Gastrocnemius medialis (tissue), 4 donors: ENCODE data around the gene PACS1. TPM values are rescaled to one million over a fixed set of nuclear protein-coding genes. Genes with fewer than 3 reads are reported as not detected.

Source experiments
- ATAC-seq, 2 donors: fragments of 150-250 bp; one replicate each; pipeline ENCODE4 v1.9.1; 2016
- DNase-seq, 2 donors: peaks; one replicate each; pipeline ENCODE4 v3.0.0-alpha.2; 2019
- H3K27ac ChIP-seq, 4 donors: fragments of 200-600 bp; sonication (generic); 1 replicate in 1 of 4; 2 replicates in 3 of 4; pipeline ENCODE4 v1.5.1; 2016 to 2018; ENCODE audit warnings: mild to moderate bottlenecking in 2 of 4, moderate library complexity in 1 of 4
- H3K27me3 ChIP-seq, 3 donors: fragments of 200-600 bp; sonication (generic) in 2 of 3; 1 replicate in 1 of 3; 2 replicates in 2 of 3; pipeline versions ENCODE4 v1.5.1 to v1.6.0; 2016 to 2019; ENCODE audit warnings: mild to moderate bottlenecking in 1 of 3, moderate library complexity in 1 of 3
- H3K36me3 ChIP-seq, 2 donors: fragments of 200-600 bp; sonication (generic) in 1 of 2; one replicate each; pipeline ENCODE4 v1.5.1; 2017 to 2018
- H3K4me1 ChIP-seq, 2 donors: fragments of 200-600 bp; sonication (generic) in 1 of 2; one replicate each; pipeline ENCODE4 v1.5.1; 2016 to 2017; ENCODE audit warnings: mild to moderate bottlenecking in 2 of 2
- H3K4me3 ChIP-seq, 4 donors: fragments of 200-600 bp; sonication (generic) in 3 of 4; 1 replicate in 1 of 4; 2 replicates in 3 of 4; pipeline ENCODE4 v1.5.1; 2016 to 2019; ENCODE audit warnings: mild to moderate bottlenecking in 2 of 4
- H3K9me3 ChIP-seq, 3 donors: fragments of 200-600 bp; sonication (generic) in 2 of 3; 1 replicate in 1 of 3; 2 replicates in 2 of 3; pipeline ENCODE4 v1.5.1; 2016 to 2019
- CTCF ChIP-seq, 5 experiments: fragments of 450-650 bp in 3 of 5; fragments of 200-600 bp in 2 of 5; sonication (generic) in 2 of 5; IDR thresholded peaks in 4 of 5; conservative IDR thresholded peaks in 1 of 5; 1 replicate in 4 of 5; 2 replicates in 1 of 5; pipeline ENCODE4 v1.5.1; 2016 to 2019; ENCODE audit warnings: antibody characterized with exemption in 5 of 5, mild to moderate bottlenecking in 3 of 5, moderate library complexity in 3 of 5
- POLR2A ChIP-seq, 2 donors: fragments of 450-650 bp; IDR thresholded peaks; one replicate each; pipeline ENCODE4 v1.6.1; 2017; ENCODE audit warnings: antibody characterized with exemption in 2 of 2, mild to moderate bottlenecking in 2 of 2, moderate library complexity in 2 of 2
- in situ Hi-C, 4 donors: fragments of 200-750 bp; cut with MboI; loops; one replicate each; pipeline versions ENCODE4 v1.15.0 to v1.8.0; 2017; ENCODE audit warnings: low sequenced_read_pairs in 4 of 4
- intact Hi-C: fragments of 100-400 bp; cut with DNase I; formaldehyde crosslinking; loops from one replicate; pipeline ENCODE4 v1.15.1; 2023; ENCODE audit warnings: low total_unique reads
- total RNA-seq, 4 donors: library from RNA; depleted of rRNA; stranded (reverse); fragments of >200 nt; gene quantifications; one replicate each; pipeline versions ENCODE4 v1.1.0 to v1.2.3, GENCODE V29; 2016

The PACS1 gene
- total RNA-seq, 4 donors from 2014 or later = 6.6 to 20.4 (median 16.9) TPM

DNA sequence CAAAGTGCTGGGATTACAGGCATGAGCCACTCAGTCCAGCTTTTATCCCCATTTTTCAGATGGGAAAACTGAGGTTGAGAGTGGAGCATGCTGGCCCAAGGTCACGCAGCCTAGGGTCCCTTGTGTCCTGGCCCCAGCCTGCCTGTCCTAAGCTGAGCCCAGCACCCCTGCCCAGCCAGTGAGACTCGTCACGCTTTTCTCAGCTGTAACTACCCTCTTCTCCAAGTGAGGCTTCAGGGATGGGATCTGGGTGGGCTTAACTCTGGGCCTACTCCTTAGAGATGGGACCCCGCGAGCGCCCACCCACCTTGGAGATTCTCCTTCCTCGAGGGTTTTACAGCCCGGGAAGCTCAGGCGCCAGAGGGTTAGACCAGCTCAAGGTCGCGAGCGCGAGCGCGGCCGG is 221.2 kb downstream of the PACS1 start:
- TF ChIP-seq POLR2A (IDR thresholded peaks at IDR 0.05) (no peak), CTCF (IDR thresholded peaks at IDR 0.05 in 4 of 5, conservative IDR thresholded peaks at IDR 0.05 in 1 of 5) (no peak)
- in situ Hi-C loops = no loop called here
- no peak for DNase-seq
- Histone ChIP-seq H3K9me3 (no peaks in the 10 kb centered on the region), H3K4me3 (peak overlapping the region in 2 of 4 donors; percentile 38 to 45), H3K36me3 (no peaks in the 10 kb centered on the region), H3K27me3 (peaks cover 14 to 25% (median 21%) of the 10 kb centered on the region in 3 donors), H3K27ac (no peak overlapping the region), H3K4me1 (peaks cover 16 to 28% of the 10 kb centered on the region in 2 donors)
- intact Hi-C loops = no loop called here
- no peak for ATAC-seq

DNA sequence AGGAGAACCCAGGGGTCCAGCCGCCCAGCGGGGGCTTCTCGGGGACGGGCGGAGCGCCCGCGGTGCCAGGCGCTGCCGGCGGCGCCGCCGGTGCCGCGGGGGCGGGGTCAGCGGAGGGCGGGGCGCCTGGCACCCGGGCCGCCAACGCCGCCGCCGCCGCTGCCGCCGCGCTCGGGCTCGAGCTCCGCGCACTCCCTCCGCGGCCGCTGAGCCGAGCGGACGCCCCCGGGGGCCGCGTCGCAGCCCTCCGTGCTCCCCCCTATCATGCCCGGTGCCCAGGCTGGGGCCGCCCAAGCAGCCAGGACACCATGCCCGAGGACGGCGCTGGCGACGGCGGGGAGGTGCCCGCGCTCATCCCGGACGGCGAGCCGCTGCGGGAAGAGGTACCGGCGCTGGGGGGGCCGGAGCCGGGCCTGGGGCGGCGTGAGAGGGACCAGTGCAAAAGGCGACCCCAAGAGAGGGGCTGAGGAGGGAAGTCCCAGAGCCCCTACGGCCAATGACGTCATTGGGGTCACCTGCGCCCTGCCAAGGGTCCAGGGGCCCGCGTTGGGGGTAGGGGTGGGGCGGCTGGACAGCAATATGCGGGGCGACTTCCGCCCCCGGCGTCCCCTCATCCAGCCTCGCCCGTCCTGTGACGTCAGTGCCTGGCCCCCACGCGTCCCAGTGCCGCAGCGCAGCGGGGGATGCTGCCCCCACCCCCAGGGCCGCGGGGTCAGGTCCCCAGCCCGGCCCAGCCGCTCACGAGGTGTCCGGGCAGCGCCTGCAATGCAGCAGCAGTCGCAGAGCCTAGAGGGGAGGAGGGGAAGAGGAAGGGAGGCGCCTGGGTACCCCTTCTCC is 221.9 kb downstream of the PACS1 start, which contains the start of gene TMEM151A:
TMEM151A (plus strand) TSS at position 189 of the 837 bp plus-strand sequence; CDS start at position 309, 120 bp downstream.
- H3K9me3 ChIP-seq = no peaks in the 10 kb centered on the region
- DNase-seq (no peak), ATAC-seq (no peak)
- H3K27me3 ChIP-seq = peaks cover 14 to 25% (median 21%) of the 10 kb centered on the region in 3 donors
- intact Hi-C loops = no loop called here
- no peaks in the 10 kb centered on the region for H3K36me3 ChIP-seq
- peaks cover 16 to 28% of the 10 kb centered on the region in 2 donors for H3K4me1 ChIP-seq
- TF ChIP-seq CTCF (IDR thresholded peaks at IDR 0.05 in 4 of 5, conservative IDR thresholded peaks at IDR 0.05 in 1 of 5) = no peak
- no peak for TF ChIP-seq POLR2A (IDR thresholded peaks at IDR 0.05)
- peak within 1 kb of the TSS; percentile 32 to 53 (median 48) for H3K4me3 ChIP-seq
- in situ Hi-C loops = no loop called here
- H3K27ac ChIP-seq = no peak within 1 kb of the TSS

DNA sequence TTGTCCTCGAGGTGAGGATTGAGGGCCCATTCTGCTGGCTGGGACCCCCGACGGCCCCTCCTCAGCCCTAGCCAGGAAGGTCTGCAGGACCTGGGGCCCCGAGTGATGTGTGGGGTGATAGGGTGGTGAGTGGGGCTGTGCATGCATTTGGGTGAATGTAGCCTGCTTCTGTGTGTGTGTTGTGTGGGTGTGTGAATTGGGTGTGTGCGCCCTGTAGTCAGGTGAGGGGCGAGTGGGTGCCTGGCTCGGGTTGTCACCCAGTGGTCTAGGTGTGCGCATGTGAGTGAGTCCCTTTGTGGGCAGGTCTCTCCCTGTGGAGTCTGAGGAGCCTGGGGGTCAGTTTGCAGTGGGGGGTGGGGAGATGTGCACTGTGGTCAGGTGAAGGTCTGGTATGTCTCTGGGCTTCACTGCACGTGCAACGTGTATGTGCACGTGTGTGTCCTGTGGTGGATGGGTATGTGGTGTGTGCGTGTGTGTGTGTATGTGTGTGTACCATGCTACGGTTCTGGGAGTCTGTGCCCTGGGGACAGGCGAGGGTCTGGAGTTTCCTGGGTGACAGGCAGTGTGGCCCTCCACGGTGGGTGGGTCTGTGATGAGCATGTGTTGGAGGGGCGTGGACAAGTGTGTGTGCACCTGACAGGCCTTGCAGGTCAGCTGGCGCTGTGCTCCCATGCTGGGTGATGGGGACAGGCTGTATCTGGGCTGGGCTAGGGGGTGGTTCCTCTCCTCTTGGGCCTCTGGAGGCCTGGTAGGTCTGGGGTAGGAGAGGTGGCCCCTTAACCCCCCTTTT is 222.7 kb downstream of the PACS1 start:
- H3K4me3 ChIP-seq = no peak overlapping the region

DNA sequence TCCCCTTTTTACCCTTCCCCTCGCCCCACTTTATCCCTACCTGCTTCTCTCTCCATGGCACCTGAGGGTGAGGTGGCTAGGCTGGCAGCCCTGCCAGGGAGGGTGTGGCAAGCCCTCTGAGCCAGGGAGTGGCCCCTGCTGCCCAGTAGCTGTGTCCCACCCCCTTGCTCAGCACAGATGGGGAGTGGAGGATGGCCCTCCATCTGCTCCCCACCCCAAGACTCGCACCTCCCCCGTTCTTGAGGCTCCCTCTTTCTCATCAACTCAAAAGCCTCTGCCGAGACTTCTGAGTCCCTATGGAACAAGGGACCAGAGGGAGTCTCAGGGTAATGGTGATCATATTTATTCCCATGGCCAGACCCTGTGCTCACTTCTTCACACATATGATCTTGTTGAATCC is 223.3 kb downstream of the PACS1 start:
- H3K4me3 ChIP-seq = no peak overlapping the region
- ATAC-seq = no peak
- TF ChIP-seq POLR2A (IDR thresholded peaks at IDR 0.05) (no peak), CTCF (IDR thresholded peaks at IDR 0.05 in 4 of 5, conservative IDR thresholded peaks at IDR 0.05 in 1 of 5) (no peak)
- H3K27ac ChIP-seq = no peak overlapping the region
- H3K9me3 ChIP-seq = no peaks in the 10 kb centered on the region
- no peak for DNase-seq
- intact Hi-C loops = no loop called here
- H3K4me1 ChIP-seq = peaks cover 8 to 15% of the 10 kb centered on the region in 2 donors
- H3K36me3 ChIP-seq = no peaks in the 10 kb centered on the region
- peaks cover 14 to 25% (median 21%) of the 10 kb centered on the region in 3 donors for H3K27me3 ChIP-seq
- in situ Hi-C loops = no loop called here

More for the DNA sequence above, 222.7 kb downstream of the PACS1 start:
- no peak for TF ChIP-seq POLR2A (IDR thresholded peaks at IDR 0.05)
- TF ChIP-seq CTCF (IDR thresholded peaks at IDR 0.05 in 4 of 5, conservative IDR thresholded peaks at IDR 0.05 in 1 of 5) = no peak
- Histone ChIP-seq H3K27ac (no peak overlapping the region), H3K27me3 (peaks cover 14 to 25% (median 21%) of the 10 kb centered on the region in 3 donors), H3K4me1 (peaks cover 14 to 21% of the 10 kb centered on the region in 2 donors), H3K36me3 (no peaks in the 10 kb centered on the region), H3K9me3 (no peaks in the 10 kb centered on the region)
- DNase-seq = no peak
- intact Hi-C loops (no loop called here), in situ Hi-C loops (no loop called here)
- no peak for ATAC-seq
